ENCODE measurements around the gene POC1A. TPM values are rescaled to one million over a fixed set of nuclear protein-coding genes. Genes with fewer than 3 reads are reported as not detected.

POC1A gene
- total and polyA plus RNA-seq, 2 donors (not counting 1 experiment from before 2014, with no cell fraction given) = 1.7 to 2.8 TPM

- ATAC-seq (ENCODE audit: low read depth) (no peak), DNase-seq (no peak)
- Histone ChIP-seq H3K4me3 (ENCODE audit: control extremely low read depth in 1 of 5, extremely low read depth in 1 of 5, insufficient read depth in 1 of 5, low read depth in 2 of 5, low read length in 4 of 5) (no peak overlapping the region), H3K9ac (ENCODE audit: low read length) (no peak overlapping the region), H3K36me3 (replicated peaks in 1 of 2; ENCODE audit: control extremely low read depth in 1 of 2, control insufficient read depth in 1 of 2, extremely low read depth in 1 of 2, insufficient read depth in 2 of 2, low read length in 1 of 2) (no peaks in the 10 kb centered on the region), H3K9me3 (ENCODE audit: control extremely low read depth in 1 of 3, control insufficient read depth in 2 of 3, insufficient read depth in 1 of 3, low read length in 2 of 3) (no peaks in the 10 kb centered on the region), H3K27ac (ENCODE audit: low read length in 2 of 2) (no peak overlapping the region), H2AFZ (ENCODE audit: insufficient read depth, low read depth, low read length, poor library complexity, severe bottlenecking) (no peak overlapping the region), H3K4me2 (replicated peaks; ENCODE audit: low read depth, low read length, poor library complexity, severe bottlenecking) (no peak overlapping the region), H4K20me1 (ENCODE audit: control insufficient read depth, insufficient read depth, low read length, poor library complexity, severe bottlenecking) (no peaks in the 10 kb centered on the region), H3K4me1 (ENCODE audit: control insufficient read depth in 2 of 2, insufficient read depth in 2 of 2, low read length in 2 of 2) (no peaks in the 10 kb centered on the region), H3K27me3 (replicated peaks in 1 of 4; ENCODE audit: control extremely low read depth in 1 of 4, control insufficient read depth in 3 of 4, insufficient read depth in 4 of 4, low read length in 3 of 4) (no peaks in the 10 kb centered on the region), H3K79me2 (ENCODE audit: control insufficient read depth, insufficient read depth, low read length) (no peaks in the 10 kb centered on the region)
- ChIA-PET CTCF (interaction anchor here (0.8 kb wide), 1 partner anchor 16 kb away, joined by 3 read pairs; no protein-coding TSS in a partner anchor), POLR2A (no interaction called here)
- Mint-ChIP-seq H3K4me3 (no peak overlapping the region), H3K27ac (no peak overlapping the region), H3K27me3 (no peaks in the 10 kb centered on the region), H3K4me1 (no peaks in the 10 kb centered on the region), H3K9me3 (ENCODE audit: insufficient read depth) (no peaks in the 10 kb centered on the region)
- no peak for TF ChIP-seq EZH2 (IDR thresholded peaks at IDR 0.05; ENCODE audit: borderline replicate concordance, insufficient read depth, low read depth, low read length, poor library complexity, severe bottlenecking)
- TF ChIP-seq CTCF (IDR thresholded peaks at IDR 0.05) = no peak
- intact Hi-C loops (cut with micrococcal nuclease) = no loop called here
- WGBS (ENCODE audit: insufficient coverage) = over 99% methylated on average over 18 of the region's 19 CpGs
Observed at GRCh38 chr3:52078781-52079560, 75.3 kb downstream of the POC1A start.

- H3K4me1 ChIP-seq (ENCODE audit: control insufficient read depth in 2 of 2, insufficient read depth in 2 of 2, low read length in 2 of 2) = no peaks in the 10 kb centered on the region
- Mint-ChIP-seq H3K4me1 (no peaks in the 10 kb centered on the region), H3K27me3 (no peaks in the 10 kb centered on the region), H3K4me3 (no peak overlapping the region), H3K27ac (no peak overlapping the region), H3K9me3 (ENCODE audit: insufficient read depth) (no peaks in the 10 kb centered on the region)
- no peak overlapping the region for H3K4me2 ChIP-seq (replicated peaks; ENCODE audit: low read depth, low read length, poor library complexity, severe bottlenecking)
- intact Hi-C loops (cut with micrococcal nuclease) = no loop called here
- no peak overlapping the region for H2AFZ ChIP-seq (ENCODE audit: insufficient read depth, low read depth, low read length, poor library complexity, severe bottlenecking)
- H3K4me3 ChIP-seq (ENCODE audit: control extremely low read depth in 1 of 5, extremely low read depth in 1 of 5, insufficient read depth in 1 of 5, low read depth in 2 of 5, low read length in 4 of 5) = no peak overlapping the region
- ChIA-PET POLR2A (no interaction called here), CTCF (no interaction called here)
- WGBS (ENCODE audit: insufficient coverage) = 23% methylated on average over 2 of the region's 3 CpGs
- no peaks in the 10 kb centered on the region for H4K20me1 ChIP-seq (ENCODE audit: control insufficient read depth, insufficient read depth, low read length, poor library complexity, severe bottlenecking)
- TF ChIP-seq CTCF (IDR thresholded peaks at IDR 0.05) (no peak), EZH2 (IDR thresholded peaks at IDR 0.05; ENCODE audit: borderline replicate concordance, insufficient read depth, low read depth, low read length, poor library complexity, severe bottlenecking) (no peak)
- H3K27me3 ChIP-seq (replicated peaks in 1 of 4; ENCODE audit: control extremely low read depth in 1 of 4, control insufficient read depth in 3 of 4, insufficient read depth in 4 of 4, low read length in 3 of 4) = no peaks in the 10 kb centered on the region
- H3K79me2 ChIP-seq (ENCODE audit: control insufficient read depth, insufficient read depth, low read length) = no peaks in the 10 kb centered on the region
- H3K9ac ChIP-seq (ENCODE audit: low read length) = no peak overlapping the region
- no peak overlapping the region for H3K27ac ChIP-seq (ENCODE audit: low read length in 2 of 2)
- DNase-seq (no peak), ATAC-seq (ENCODE audit: low read depth) (no peak)
- no peaks in the 10 kb centered on the region for H3K36me3 ChIP-seq (replicated peaks in 1 of 2; ENCODE audit: control extremely low read depth in 1 of 2, control insufficient read depth in 1 of 2, extremely low read depth in 1 of 2, insufficient read depth in 2 of 2, low read length in 1 of 2)
- H3K9me3 ChIP-seq (ENCODE audit: control extremely low read depth in 1 of 3, control insufficient read depth in 2 of 3, insufficient read depth in 1 of 3, low read length in 2 of 3) = no peaks in the 10 kb centered on the region
Observed at GRCh38 chr3:52077925-52078324, 76.3 kb downstream of the POC1A start.
